OCI-LY3 (cell line): ENCODE data around the gene ARHGEF10L.

Experiments used
- H2AFZ ChIP-seq: fragments of 200-600, 300-600 bp; shearing (Covaris generic); 2 replicates; pipeline ENCODE4 v1.6.0; 2014; ENCODE audit warnings: antibody characterized with exemption, low read depth, low read length
- H3K27ac ChIP-seq: fragments of 200-600, 300-600 bp; sonication (generic); 2 replicates; pipeline ENCODE4 v1.5.1; 2014; ENCODE audit warnings: mild to moderate bottlenecking, low read length, moderate library complexity, mixed read lengths
- H3K27me3 ChIP-seq: fragments of 200-600, 300-600 bp; sonication (generic); 2 replicates; pipeline ENCODE4 v1.6.1; 2014; ENCODE audit warnings: low read depth, low read length, mixed read lengths
- H3K36me3 ChIP-seq: fragments of 200-600, 300-600 bp; sonication (generic); replicated peaks from 2 replicates; pipeline ENCODE3; 2014; ENCODE audit warnings: low read depth, low read length, mixed read lengths
- H3K4me1 ChIP-seq: fragments of 300-600, 200-600 bp; sonication (generic); 2 replicates; pipeline ENCODE4 v1.6.1; 2014; ENCODE audit warnings: low read length, mixed read lengths
- H3K4me2 ChIP-seq: fragments of 200-600, 300-600 bp; sonication (generic); 2 replicates; pipeline ENCODE4 v1.6.1; 2014; ENCODE audit warnings: low read length, mixed read lengths
- H3K4me3 ChIP-seq: fragments of 300-600, 200-600 bp; sonication (generic); 2 replicates; pipeline ENCODE4 v1.5.1; 2014; ENCODE audit warnings: antibody characterized with exemption, mild to moderate bottlenecking, low read length, moderate library complexity
- H3K79me2 ChIP-seq: fragments of 300-600, 200-600 bp; shearing (Covaris generic); 2 replicates; pipeline ENCODE4 v1.6.1; 2014; ENCODE audit warnings: mild to moderate bottlenecking, low read length, mixed read lengths
- H3K9ac ChIP-seq: fragments of 300-600, 200-600 bp; shearing (Covaris generic); 2 replicates; pipeline ENCODE4 v1.6.0; 2014; ENCODE audit warnings: mild to moderate bottlenecking, low read length, moderate library complexity
- H3K9me3 ChIP-seq: fragments of 200-600, 300-600 bp; shearing (Covaris generic); 2 replicates; pipeline ENCODE4 v1.6.1; 2014; ENCODE audit warnings: low read length, mixed read lengths; ENCODE audit not compliant: insufficient read depth
- H4K20me1 ChIP-seq: fragments of 200-600, 300-600 bp; sonication (generic); 2 replicates; pipeline ENCODE4 v1.6.1; 2016; ENCODE audit warnings: low read length, mixed read lengths; ENCODE audit not compliant: insufficient read depth
- EZH2phosphoT487 ChIP-seq: fragments of 200-600 bp; shearing (Covaris generic); IDR thresholded peaks from 2 replicates; pipeline ENCODE4 v1.6.1; 2018; ENCODE audit warnings: antibody characterized with exemption, mixed run types, low read depth
- TF ChIP-seq, protein P1 (sequence below): fragments of 200-600, 300-600 bp; sonication (generic); IDR thresholded peaks from 2 replicates; pipeline ENCODE4 v1.5.1; 2014; ENCODE audit warnings: antibody characterized with exemption, low read length, low read depth

Gene ARHGEF10L

DNA sequence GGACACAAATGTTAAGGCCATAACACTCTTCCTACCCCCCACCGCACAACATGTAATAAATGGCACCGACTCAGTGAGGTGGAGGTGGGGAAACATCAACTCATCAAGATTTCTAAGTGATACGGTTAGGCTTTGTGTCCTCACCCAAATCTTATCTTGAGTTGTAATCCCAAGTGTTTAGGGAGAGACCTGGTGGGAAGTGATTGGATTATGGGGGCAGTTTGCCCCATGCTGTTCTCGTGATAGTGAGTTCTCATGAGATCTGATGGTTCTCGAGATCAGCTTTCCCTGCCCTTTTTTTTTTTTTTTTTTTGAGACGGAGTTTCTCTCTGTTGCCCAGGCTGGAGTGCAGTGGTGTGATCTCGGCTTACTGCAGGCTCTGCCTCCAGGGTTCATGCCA, 164.7 kb downstream of the ARHGEF10L start:
- H3K9me3 ChIP-seq: no peaks in the 10 kb centered on the region
- no peaks in the 10 kb centered on the region for H3K79me2 ChIP-seq
- H3K4me3 ChIP-seq: no peak overlapping the region
- no peak overlapping the region for H3K27ac ChIP-seq
- no peaks in the 10 kb centered on the region for H3K36me3 ChIP-seq
- H3K4me1 ChIP-seq: no peaks in the 10 kb centered on the region
- no peaks in the 10 kb centered on the region for H3K27me3 ChIP-seq
- H4K20me1 ChIP-seq: no peaks in the 10 kb centered on the region
- TF ChIP-seq EZH2phosphoT487: no peak
- TF ChIP-seq, protein P1, sequence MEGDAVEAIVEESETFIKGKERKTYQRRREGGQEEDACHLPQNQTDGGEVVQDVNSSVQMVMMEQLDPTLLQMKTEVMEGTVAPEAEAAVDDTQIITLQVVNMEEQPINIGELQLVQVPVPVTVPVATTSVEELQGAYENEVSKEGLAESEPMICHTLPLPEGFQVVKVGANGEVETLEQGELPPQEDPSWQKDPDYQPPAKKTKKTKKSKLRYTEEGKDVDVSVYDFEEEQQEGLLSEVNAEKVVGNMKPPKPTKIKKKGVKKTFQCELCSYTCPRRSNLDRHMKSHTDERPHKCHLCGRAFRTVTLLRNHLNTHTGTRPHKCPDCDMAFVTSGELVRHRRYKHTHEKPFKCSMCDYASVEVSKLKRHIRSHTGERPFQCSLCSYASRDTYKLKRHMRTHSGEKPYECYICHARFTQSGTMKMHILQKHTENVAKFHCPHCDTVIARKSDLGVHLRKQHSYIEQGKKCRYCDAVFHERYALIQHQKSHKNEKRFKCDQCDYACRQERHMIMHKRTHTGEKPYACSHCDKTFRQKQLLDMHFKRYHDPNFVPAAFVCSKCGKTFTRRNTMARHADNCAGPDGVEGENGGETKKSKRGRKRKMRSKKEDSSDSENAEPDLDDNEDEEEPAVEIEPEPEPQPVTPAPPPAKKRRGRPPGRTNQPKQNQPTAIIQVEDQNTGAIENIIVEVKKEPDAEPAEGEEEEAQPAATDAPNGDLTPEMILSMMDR: no peak
- H3K4me2 ChIP-seq: no peak overlapping the region
- H3K9ac ChIP-seq: no peak overlapping the region
- no peak overlapping the region for H2AFZ ChIP-seq

DNA sequence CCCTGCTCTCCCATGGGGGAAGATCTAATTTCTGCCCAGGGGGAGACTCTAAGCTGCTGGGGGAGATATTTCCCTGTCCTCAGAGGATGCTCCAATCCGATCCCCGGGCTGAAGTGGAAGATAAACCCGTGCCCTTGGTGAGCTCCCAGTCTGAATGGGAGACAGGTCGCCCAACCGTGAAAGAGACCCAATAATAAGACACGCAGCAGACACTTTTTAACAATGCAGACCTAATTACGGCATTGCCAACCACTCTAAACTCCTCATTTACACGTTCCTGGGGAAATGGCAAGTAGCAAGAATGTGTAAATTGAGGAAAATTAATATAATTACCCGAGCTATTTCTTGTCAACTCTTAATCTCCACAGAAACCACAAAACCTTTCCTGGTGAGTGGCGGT, 166.9 kb downstream of the ARHGEF10L start:
- Histone ChIP-seq H2AFZ (no peak overlapping the region), H3K4me3 (no peak overlapping the region), H3K4me2 (no peak overlapping the region), H3K36me3 (no peaks in the 10 kb centered on the region), H3K79me2 (no peaks in the 10 kb centered on the region), H3K9ac (no peak overlapping the region), H4K20me1 (no peaks in the 10 kb centered on the region), H3K27me3 (no peaks in the 10 kb centered on the region), H3K27ac (no peak overlapping the region), H3K9me3 (no peaks in the 10 kb centered on the region; the same call in 1 of the 2 replicates), H3K4me1 (no peaks in the 10 kb centered on the region)
- TF ChIP-seq EZH2phosphoT487: no peak
- TF ChIP-seq, protein P1: no peak

DNA sequence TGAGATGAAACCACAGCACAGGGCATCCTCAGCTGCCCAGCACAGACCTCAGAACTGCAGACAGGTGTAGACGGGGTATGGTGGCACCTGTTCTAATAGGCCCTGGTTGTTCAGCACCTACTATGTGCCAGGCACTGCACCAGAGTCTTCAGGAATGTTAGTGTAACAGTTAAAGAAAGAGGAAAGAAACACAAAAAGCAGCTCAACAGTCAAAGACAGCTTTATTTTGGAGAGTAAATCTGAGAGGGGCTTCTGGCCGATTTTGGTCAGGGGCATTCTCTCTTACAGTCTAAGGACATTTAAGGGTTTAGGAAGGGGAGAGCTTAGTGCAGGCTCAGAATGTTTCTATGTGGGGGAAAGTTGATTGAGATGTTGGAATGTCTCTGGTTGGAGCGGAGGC, 170.5 kb downstream of the ARHGEF10L start:
- Histone ChIP-seq H3K27ac (no peak overlapping the region), H3K9me3 (no peaks in the 10 kb centered on the region; the same call in 1 of the 2 replicates), H3K9ac (no peak overlapping the region), H4K20me1 (no peaks in the 10 kb centered on the region), H3K27me3 (no peaks in the 10 kb centered on the region), H3K4me3 (no peak overlapping the region), H3K4me1 (no peaks in the 10 kb centered on the region), H2AFZ (no peak overlapping the region), H3K79me2 (no peaks in the 10 kb centered on the region), H3K4me2 (no peak overlapping the region), H3K36me3 (no peaks in the 10 kb centered on the region)
- no peak for TF ChIP-seq EZH2phosphoT487
- TF ChIP-seq, protein P1: no peak

DNA sequence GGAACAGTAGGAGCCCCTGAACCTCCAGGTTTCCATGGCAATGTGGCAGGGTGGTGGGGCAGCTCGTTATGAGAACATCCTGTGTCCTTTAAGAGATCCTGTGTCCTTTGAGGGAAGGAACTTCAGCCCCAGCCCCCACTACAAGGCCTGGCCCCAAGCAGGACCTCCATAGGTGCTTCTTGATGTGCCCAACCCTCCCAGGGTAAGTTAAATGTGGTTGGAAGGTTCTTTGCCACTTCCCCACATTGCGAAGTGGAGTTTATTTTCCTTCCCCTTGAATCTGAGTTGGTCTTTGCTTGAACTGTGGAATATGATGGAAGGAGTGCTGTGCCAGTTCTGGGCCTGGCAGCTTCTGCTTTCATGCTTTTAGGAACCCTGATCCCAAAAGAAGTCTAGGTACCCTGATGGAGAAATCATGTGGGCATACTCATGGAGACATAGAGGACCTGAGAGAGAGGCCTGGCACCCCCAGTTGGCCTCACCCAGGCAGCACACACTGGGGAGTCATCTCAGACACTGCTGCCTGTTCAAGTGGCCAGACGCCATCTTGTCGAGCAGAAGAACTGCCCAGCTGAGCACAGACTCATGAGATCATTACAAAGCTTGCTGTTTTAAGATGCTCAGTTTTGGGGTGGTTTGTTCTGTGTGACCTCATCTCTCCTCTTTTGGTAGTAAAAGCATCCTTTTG, 171.5 kb downstream of the ARHGEF10L start:
- Histone ChIP-seq H3K27ac (no peak overlapping the region), H3K4me1 (no peaks in the 10 kb centered on the region), H3K79me2 (no peaks in the 10 kb centered on the region), H3K4me3 (no peak overlapping the region), H3K9me3 (no peaks in the 10 kb centered on the region; the same call in 1 of the 2 replicates), H3K27me3 (no peaks in the 10 kb centered on the region), H2AFZ (no peak overlapping the region), H4K20me1 (no peaks in the 10 kb centered on the region), H3K9ac (no peak overlapping the region), H3K36me3 (no peaks in the 10 kb centered on the region), H3K4me2 (no peak overlapping the region)
- TF ChIP-seq, protein P1: no peak
